HT-29 (cell line): ENCODE measurements around the gene FBXW8. TPM values are rescaled to one million over a fixed set of nuclear protein-coding genes. Genes with fewer than 3 reads are reported as not detected.

Experiments
- DNase-seq: peaks from one replicate; pipeline ENCODE4 v3.0.0-alpha.2; 2015; ENCODE audit warnings: low spot score
- total RNA-seq: library from RNA; depleted of rRNA; stranded (reverse); fragments of >200 nt; shearing (Covaris generic); gene quantifications from 2 replicates; pipeline ENCODE4 v1.2.3, GENCODE V29; 2014

FBXW8 gene
- total RNA-seq, 1 experiment from 2014 or later, result 13.1 TPM

GRCh38 chr12:116955382-116956021, 44.8 kb downstream of the FBXW8 start:
- DNase-seq, result peak; percentile 52

DNA sequence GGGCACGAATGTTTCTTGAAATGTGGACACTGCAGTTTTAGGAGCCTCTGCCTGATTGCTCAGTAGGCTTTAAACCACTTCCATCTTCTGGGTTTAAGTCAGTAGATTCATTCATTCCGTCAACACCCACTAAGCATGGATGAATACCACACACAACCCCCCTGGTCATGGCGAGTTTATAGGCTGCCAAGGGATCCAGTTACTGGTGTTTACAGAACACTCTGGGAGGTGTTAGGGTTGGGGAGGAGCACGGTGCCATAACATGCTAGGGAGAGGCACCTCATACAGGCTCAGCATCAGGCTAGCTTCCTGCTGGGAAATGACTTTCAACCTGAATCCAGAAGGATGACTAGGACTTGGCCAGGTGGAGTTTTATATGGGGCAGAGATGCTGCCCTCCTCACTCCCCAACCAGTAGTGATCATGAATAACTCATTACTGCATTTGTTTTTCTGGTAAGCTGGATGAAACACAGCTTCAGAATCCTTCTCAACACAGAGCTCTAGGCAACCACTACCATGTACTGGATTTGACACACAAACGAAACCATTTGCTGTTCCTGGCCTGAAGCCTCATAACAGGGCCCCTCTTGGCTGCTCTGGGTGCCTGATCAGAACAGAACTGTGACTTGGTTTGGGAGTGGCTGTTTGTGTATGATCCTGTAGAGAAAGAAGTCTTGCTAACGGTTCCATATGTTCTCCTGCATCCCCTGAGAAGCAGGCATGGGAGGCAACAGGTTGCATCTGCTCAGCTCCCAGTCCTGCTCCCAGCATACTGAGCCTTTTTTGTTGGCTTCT, 47.9 kb downstream of the FBXW8 start:
- peak; percentile 3 for DNase-seq

- no peak for DNase-seq
These were observed 48.4 kb downstream of the FBXW8 start for GRCh38 chr12:116959198-116959460.

GRCh38 chr12:116959845-116960514, 49.2 kb downstream of the FBXW8 start:
- no peak for DNase-seq

- DNase-seq, result no peak
These were observed 51.4 kb downstream of the FBXW8 start for GRCh38 chr12:116962197-116962596.

GRCh38 chr12:116962783-116963356, 52.1 kb downstream of the FBXW8 start:
- DNase-seq, result no peak

DNA sequence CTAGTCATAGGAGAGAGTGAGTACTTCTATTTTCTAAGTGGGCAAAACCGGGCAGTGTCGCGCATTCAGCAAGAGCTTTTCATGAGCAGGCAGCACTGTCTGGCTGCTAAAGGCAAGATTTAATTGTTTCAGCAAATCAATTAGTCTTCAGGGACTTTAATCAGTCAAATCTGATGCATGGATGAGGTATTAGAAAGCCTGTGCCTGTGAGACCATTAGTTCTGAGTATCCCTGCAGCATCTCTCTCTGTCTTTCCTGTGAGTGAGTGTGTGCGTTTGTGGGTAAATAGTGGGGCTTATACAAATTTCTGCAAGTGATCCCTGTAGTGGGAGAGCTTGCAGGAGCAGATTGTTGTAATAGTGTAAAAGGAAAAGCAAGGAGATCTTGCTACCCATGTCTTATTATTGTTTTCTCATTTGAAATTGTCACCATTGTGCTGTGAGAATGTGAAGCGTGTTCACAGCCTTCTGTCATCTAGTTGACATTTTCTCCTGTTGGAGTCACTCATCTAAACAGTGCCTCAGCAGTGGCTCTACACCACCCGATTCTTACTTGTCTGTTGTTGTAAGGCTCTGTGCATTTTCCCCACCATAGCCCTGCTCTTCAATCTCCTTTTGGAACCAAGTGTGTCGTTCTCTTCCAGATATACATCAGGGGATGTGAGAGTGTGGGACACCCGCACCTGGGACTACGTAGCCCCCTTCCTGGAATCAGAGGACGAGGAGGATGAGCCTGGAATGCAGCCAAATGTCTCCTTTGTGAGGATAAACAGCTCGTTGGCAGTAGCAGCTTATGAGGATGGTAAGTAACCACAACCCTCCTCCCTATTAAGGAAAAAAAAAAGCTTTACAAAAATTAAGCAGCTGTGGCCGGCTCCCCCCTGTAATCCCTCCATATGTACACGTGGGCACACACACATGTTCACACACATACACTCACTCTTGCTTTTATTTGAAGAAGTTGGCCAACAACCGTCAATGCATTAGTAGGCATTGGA, 53.6 kb downstream of the FBXW8 start:
- no peak for DNase-seq

DNA sequence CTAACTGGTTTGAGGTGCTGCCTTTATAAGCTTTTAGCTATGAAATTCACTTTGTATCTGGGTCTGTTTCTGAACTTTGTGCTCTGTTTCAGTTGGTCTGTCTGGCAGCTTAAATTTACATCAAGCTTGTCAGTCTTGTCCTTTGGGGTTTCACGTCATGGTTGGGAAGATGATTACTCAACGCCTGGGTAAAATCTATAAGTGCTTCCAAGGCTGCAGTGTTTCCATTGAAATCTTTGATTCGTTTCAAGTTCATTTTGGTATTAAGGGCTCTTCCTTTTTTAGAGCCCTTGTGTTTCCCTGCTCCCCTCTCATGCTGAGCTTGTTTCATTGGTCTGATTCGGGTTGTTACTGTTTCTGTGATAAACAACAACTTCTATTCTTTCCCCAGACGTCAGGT, 58.2 kb downstream of the FBXW8 start:
- DNase-seq, result no peak

GRCh38 chr12:116969615-116970585, 59.1 kb downstream of the FBXW8 start:
- no peak for DNase-seq

GRCh38 chr12:116971222-116971621, 60.5 kb downstream of the FBXW8 start:
- no peak for DNase-seq

DNA sequence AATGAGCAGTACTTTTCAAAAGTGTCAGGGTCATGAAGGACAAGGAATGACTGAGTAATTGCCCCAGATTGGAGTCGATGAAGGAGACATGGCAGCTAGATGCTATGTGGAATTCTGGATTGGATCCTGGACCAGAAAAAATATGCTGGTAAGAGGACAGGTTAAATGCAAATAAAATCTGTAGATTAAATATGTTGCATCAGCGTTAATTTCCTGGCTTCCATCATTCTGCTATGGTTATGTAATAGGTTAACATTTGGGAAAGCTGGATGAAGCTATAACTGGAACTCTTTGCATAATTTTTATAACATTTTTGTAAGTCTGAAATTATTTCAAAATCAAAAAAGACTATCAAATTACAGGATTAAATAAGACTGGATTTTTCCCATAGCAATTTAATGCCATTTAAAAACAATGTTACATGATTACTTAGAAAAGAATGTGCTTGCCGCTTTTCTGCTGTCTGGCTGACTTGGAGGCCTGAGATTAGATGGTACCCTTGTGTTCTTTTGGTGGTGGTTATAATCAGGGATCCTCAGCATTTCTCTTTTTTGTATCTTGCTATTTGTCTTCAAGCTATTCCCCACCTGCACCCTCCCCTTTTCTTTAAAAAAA, 65.1 kb downstream of the FBXW8 start:
- no peak for DNase-seq

DNA sequence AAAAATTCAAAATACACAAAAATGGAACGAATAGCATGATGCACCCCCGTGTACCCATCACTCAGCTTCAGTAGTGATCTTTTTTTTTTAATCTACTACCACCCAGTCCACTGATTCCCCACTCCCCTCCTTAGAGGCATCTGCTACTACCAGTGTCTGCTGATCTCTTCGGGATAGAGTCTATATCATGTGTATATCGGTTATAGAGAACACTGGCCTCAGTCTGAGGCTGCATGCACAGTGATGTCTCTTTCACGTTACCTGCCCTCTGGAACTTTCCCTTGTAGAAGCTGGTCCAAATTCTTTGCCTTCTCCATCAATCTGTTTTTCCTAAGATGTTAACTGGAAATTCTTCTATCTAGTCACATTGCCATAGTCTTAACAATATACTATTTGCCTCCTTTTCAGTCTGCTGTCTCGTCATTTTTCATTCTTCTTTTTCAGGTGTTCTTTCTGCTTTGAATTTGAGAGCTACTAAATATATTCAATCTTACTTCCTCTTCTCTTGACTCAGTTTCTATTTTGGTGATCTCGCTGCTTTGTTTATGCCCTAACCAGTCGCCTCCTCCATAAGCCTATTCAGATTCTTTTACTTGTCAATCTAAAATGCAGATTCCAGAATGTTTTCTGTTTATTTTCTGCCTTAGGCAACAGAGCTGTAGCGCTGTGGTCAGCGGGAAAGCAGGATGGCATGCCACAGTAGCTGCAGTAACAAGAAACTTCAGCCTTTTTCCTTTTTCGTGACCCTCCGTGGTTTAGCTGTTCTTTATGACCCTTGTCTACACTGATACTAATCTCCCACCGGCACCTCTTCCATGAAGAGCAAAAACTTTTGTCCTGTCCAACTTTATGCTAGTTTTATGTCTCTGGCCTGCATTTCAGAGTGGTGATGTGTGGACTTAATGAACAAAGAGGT, 67.0 kb downstream of the FBXW8 start:
- no peak for DNase-seq

DNA sequence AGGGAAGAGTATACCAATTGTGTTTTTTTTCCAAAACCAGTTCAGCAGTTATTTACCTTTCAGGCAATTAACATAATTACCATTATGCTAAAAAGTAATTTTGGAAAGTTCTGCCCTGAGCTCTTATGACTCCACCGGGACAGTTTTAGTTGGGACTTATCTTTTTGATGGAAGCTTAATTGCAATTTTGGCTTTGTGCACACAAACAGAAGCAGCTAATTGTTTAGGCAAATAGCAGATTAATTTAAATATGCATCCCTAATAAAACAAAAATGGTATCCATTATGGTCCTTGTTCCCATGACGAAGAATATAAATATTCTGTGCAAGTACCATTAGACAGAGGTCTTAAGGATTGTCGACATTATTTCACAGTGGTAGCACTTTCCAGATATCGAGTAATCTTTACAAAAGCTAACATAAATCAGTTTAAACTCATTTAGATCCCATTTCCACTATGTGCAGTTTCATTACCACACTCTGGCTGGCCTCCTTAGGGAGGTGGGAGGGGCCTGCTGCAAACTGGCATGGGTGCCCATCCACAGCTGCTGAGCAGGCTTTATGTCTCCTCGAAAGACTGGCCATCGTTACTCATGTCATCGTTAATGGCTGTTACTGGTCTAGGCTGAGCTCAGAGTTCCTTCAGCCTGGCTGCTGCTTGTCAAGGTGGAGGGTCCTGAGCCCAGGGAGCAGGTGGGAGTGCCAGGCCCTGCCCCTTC, 68.2 kb downstream of the FBXW8 start:
- DNase-seq, result no peak

- no peak for DNase-seq
These were observed 69.3 kb downstream of the FBXW8 start for GRCh38 chr12:116980083-116980482.

GRCh38 chr12:116982791-116983411, 72.2 kb downstream of the FBXW8 start:
- no peak for DNase-seq

DNA sequence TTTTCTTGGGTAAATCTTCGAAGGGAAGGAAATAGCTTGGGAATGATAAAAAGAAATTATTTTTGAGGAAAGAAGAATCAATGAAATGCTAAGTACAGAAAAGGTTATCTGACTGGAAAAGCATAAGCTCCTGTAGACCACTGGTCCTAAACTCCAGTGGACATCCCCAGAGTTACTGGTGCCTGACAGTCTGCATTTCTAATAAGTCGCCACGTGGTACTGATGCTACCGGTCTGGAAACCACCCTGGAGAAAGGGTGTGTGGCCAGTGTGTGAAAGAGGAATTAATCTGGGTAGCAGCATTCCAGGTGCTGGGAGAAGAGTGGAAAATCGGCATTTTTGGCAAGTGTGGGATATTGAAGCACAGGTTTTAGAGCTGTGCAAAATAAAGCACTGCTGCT, 73.3 kb downstream of the FBXW8 start:
- DNase-seq, result no peak

DNA sequence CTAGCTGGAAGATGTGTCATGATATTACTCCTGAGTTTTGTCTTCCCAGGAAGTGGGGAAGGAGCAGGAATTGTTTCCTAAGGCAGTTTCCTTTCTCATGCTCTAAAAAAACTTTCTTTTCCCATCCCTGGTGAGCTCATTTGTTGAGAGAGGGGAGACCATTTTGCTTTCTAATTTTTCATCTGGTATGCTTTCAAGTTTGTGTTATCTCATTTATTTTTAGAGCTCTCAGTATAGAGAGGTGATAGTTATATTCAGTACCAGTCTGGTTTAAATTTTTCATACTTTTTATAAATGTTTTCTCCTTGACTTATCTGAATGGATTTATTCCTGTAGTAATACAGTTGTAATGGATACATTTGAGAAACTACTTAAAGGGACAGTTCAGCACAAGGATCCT, 79.6 kb downstream of the FBXW8 start:
- DNase-seq, result no peak
